ENCODE data around the gene MAD1L1.

DNA sequence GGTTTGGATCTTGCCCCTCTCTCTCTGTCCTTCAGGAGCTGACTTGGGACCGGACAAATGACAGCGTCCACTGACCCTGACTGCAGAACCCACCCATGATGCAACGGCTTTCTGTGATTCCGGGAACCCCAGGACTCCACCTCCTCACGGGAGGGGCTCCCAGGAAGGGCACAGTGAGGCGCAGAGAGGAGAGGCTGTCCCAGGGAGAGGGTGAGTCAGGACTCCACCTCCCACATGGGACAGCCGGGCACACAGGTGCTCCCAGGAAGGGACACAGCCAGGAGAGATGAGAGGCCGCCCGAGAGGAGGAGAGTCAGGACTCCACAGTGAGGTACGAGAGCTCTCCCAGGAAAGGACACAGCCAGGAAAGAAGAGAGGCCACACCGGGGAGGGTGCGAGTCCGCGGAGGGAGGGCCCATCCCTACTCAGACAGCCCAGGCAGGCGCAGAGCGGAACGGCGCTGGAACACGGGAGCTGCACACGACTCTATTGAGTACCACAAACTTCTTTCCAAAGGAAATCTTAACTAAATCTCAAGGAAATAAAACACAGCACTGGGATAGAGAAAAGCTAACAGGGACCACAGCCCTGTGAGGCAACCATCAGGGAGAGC is 162.5 kb downstream of the MAD1L1 start:
- TF ChIP-seq, protein P1, sequence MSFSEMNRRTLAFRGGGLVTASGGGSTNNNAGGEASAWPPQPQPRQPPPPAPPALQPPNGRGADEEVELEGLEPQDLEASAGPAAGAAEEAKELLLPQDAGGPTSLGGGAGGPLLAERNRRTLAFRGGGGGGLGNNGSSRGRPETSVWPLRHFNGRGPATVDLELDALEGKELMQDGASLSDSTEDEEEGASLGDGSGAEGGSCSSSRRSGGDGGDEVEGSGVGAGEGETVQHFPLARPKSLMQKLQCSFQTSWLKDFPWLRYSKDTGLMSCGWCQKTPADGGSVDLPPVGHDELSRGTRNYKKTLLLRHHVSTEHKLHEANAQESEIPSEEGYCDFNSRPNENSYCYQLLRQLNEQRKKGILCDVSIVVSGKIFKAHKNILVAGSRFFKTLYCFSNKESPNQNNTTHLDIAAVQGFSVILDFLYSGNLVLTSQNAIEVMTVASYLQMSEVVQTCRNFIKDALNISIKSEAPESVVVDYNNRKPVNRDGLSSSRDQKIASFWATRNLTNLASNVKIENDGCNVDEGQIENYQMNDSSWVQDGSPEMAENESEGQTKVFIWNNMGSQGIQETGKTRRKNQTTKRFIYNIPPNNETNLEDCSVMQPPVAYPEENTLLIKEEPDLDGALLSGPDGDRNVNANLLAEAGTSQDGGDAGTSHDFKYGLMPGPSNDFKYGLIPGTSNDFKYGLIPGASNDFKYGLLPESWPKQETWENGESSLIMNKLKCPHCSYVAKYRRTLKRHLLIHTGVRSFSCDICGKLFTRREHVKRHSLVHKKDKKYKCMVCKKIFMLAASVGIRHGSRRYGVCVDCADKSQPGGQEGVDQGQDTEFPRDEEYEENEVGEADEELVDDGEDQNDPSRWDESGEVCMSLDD (tag by site-specific recombination; IDR thresholded peaks at IDR 0.05), result no peak
- TF ChIP-seq, protein P2, sequence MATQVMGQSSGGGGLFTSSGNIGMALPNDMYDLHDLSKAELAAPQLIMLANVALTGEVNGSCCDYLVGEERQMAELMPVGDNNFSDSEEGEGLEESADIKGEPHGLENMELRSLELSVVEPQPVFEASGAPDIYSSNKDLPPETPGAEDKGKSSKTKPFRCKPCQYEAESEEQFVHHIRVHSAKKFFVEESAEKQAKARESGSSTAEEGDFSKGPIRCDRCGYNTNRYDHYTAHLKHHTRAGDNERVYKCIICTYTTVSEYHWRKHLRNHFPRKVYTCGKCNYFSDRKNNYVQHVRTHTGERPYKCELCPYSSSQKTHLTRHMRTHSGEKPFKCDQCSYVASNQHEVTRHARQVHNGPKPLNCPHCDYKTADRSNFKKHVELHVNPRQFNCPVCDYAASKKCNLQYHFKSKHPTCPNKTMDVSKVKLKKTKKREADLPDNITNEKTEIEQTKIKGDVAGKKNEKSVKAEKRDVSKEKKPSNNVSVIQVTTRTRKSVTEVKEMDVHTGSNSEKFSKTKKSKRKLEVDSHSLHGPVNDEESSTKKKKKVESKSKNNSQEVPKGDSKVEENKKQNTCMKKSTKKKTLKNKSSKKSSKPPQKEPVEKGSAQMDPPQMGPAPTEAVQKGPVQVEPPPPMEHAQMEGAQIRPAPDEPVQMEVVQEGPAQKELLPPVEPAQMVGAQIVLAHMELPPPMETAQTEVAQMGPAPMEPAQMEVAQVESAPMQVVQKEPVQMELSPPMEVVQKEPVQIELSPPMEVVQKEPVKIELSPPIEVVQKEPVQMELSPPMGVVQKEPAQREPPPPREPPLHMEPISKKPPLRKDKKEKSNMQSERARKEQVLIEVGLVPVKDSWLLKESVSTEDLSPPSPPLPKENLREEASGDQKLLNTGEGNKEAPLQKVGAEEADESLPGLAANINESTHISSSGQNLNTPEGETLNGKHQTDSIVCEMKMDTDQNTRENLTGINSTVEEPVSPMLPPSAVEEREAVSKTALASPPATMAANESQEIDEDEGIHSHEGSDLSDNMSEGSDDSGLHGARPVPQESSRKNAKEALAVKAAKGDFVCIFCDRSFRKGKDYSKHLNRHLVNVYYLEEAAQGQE (tag by site-specific recombination; IDR thresholded peaks at IDR 0.05), result no peak
- TF ChIP-seq CTCF (tag by site-specific recombination; IDR thresholded peaks at IDR 0.05), result no peak
- TF ChIP-seq GLIS1 (tag by site-specific recombination; IDR thresholded peaks at IDR 0.05), result no peak
- no peak for TF ChIP-seq ZNF530 (tag by site-specific recombination; IDR thresholded peaks at IDR 0.05; ENCODE audit: low read depth)

Measured in HEK293 (cell line).